HepG2 (cell line): ENCODE results near the gene USP19. TPM values are rescaled to one million over a fixed set of nuclear protein-coding genes. Genes with fewer than 3 reads are reported as not detected.

Experiments used
- BATF2 ChIP-seq: sonication (generic); formaldehyde crosslinking; IDR thresholded peaks from 2 replicates; pipeline ENCODE4 v1.8.0; 2022; ENCODE audit warnings: mild to moderate bottlenecking, missing genetic modification reagents, moderate library complexity
- EED ChIP-seq: sonication (generic); formaldehyde crosslinking; IDR thresholded peaks from 2 replicates; pipeline ENCODE4 v1.5.0; 2020; ENCODE audit warnings: mild to moderate bottlenecking, missing genetic modification reagents
- FOXP4 ChIP-seq: sonication (generic); formaldehyde crosslinking; IDR thresholded peaks from 2 replicates; pipeline ENCODE4 v1.4.0; 2020; ENCODE audit warnings: missing genetic modification reagents
- TBX2 ChIP-seq: sonication (generic); formaldehyde crosslinking; IDR thresholded peaks from 2 replicates; pipeline ENCODE4 v1.5.0; 2020; ENCODE audit warnings: missing genetic modification reagents, mild to moderate bottlenecking, borderline replicate concordance
- ZBTB49 ChIP-seq: sonication (generic); formaldehyde crosslinking; IDR thresholded peaks from 2 replicates; pipeline ENCODE4 v1.4.0; 2020; ENCODE audit warnings: missing genetic modification reagents, borderline replicate concordance
- ZNF331 ChIP-seq: sonication (generic); formaldehyde crosslinking; IDR thresholded peaks from 2 replicates; pipeline ENCODE4 v1.4.0; 2020; ENCODE audit warnings: missing genetic modification reagents
- ZNF34 ChIP-seq: sonication (generic); formaldehyde crosslinking; IDR thresholded peaks from 2 replicates; pipeline ENCODE4 v1.4.0; 2020; ENCODE audit warnings: mild to moderate bottlenecking, missing genetic modification reagents, borderline replicate concordance
- ZNF7 ChIP-seq: IDR thresholded peaks from 2 replicates; pipeline ENCODE4 v1.6.1; 2016; ENCODE audit warnings: missing biosample characterization, missing genetic modification reagents
- ZNF709 ChIP-seq: sonication (generic); formaldehyde crosslinking; IDR thresholded peaks from 2 replicates; pipeline ENCODE4 v1.5.0; 2020; ENCODE audit warnings: mild to moderate bottlenecking, missing genetic modification reagents
- ZNF737 ChIP-seq: sonication (generic); formaldehyde crosslinking; IDR thresholded peaks from 2 replicates; pipeline ENCODE4 v1.5.0; 2020; ENCODE audit warnings: missing genetic modification reagents, mild to moderate bottlenecking, borderline replicate concordance
- polyA plus RNA-seq, 8 experiments: library from polyadenylated mRNA; depleted of rRNA in 3 of 8; stranded (reverse) in 7 of 8; unstranded in 1 of 8; fragments of >200 nt; fragmentation: Illumina TruSeq in 4 of 8; extraction: Trizol in 4 of 8; gene quantifications; 2 replicates each; pipeline versions ENCODE4 v1.2.1 to v1.2.3, GENCODE V29; 2011 to 2016; ENCODE audit warnings: low read depth in 4 of 8, missing spikeins in 1 of 8, mixed read lengths in 1 of 8; ENCODE audit not compliant: insufficient read depth in 1 of 8
- total RNA-seq, 5 experiments: library from RNA; depleted of rRNA; stranded (reverse); fragments of >200 nt; fragmentation: Illumina TruSeq; extraction: Trizol; gene quantifications; 2 replicates each; pipeline ENCODE4 v1.2.3, GENCODE V29; 2016; ENCODE audit warnings: low read depth in 1 of 5

The USP19 gene
- total and polyA plus RNA-seq, 2 of the 13 experiments (the other 11 are each of a cell fraction or from before 2014, with no cell fraction given) = 28.3 to 31.7 TPM

GRCh38 chr3:49104052-49104426, 16.6 kb downstream of the USP19 start (continued):
- TF ChIP-seq BATF2 (no peak), ZNF7 (no peak), ZBTB49 (CRISPR knock-in tag) (no peak), FOXP4 (no peak), TBX2 (peak; percentile 11; the same call in 1 of the 2 replicates), ZNF331 (CRISPR knock-in tag) (no peak), ZNF709 (CRISPR knock-in tag) (no peak), EED (CRISPR knock-in tag) (no peak), ZNF34 (CRISPR knock-in tag) (0 out of 2 replicates have a peak, but pooled peaks have one; percentile 40), ZNF737 (no peak)
